ENCODE measurements around the gene PAF1.
"Not testable (repeated sequence)": the region's sequence is repeated elsewhere in the genome, so short reads cannot be mapped to it uniquely, and the experiment has no call there.

The PAF1 gene

DNA sequence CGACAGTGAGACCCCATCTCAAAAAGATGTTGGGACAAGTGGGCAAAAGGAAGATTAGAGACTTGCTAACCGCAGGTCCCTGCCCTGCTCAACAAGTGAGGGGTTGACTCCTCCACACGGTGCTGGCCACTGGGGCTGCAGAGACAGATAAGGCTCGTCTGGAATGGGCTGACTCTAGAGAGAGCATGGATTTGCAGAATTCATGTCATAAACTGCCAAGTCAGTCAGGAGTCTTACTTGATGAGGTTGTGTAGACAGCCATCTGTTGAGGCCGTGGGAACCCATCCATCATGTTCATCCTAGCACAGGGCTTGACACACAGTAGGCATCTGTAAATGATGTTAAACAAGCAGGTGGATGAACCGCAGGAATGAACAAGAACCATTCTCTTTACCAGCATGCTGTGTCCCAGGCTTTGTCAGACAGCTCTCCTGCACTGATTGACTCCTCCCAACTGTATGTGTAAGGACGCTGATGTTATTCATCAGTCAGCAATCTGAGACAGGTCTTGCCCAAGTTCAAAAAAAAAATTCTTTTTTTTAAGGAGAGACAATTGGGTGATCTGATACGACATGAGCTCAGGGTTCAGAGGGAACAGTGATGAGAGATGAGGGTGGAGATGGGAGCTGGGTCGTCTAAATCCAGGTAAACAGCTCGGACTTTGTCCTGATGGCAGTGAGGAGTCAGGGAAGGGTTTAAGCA is 8.8 kb downstream of the PAF1 start:
- no peak for DNase-seq

DNA sequence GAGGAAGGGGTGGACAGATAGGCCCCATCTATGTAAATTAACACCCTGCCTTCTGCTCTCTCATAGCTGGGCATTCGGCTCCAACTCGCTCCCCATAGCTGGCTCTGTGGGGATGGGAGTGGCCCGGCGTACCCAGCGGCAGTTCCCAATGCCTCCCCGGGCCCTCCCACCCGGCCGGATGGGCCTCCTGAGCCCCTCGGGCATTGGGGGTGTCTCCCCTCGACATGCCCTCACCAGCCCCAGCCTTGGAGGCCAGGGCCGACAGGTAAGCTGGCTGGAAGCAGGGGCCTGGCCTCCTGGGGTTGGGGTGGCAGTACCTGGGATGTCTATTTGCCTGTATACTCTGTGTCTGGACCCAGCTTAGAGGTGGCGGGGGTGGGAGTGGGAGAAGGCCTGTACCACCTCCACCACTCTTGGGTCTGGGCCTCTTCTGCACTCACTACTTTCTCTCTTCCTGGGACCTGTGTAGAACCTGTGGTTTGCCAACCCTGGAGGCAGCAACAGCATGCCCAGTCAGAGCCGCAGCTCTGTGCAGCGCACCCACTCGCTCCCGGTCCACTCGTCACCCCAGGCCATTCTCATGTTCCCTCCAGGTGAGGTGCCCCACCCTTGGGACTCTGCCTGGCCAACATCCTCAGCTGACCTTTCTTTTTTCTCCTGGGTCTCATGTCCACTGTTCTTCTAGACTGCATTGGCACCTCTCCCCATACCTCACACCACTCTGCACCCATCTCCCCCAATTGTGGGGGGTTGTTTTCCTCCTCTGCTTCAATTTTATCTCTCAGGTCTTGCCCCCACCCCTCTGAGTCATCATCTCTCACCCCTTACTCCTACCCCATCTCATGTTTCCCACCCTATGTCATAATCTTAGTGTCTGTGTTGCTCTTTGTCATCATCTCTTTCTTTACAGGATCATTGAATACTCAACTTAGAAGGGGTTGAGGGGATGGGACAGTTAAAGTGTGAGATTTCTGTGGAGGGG is 10.1 kb downstream of the PAF1 start:
- DNase-seq, result no peak

DNA sequence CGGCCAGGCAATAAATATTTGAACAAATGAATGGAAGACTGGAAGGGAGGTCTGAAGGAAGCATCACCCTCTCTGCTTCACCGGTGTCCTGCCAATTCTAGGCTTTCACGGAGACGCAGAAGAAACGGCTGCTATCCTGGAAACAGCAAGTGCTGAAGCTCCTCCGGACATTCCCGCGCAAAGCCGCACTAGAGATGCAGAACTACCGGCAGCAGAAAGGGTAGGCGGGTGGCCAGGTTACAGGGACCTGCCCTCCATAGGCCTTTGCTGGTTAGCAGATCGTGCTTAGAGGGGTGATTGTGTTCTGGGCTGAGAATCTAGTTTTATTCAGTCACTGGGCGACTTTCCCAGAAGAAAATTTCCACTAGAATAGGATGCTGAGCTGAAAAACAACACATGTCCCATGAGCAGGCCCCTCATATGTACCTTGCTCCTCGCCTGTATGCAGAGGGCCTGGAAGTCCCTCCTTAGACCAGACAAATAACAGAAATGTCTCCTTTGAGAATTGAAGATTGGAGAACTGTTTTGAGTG is 11.0 kb downstream of the PAF1 start:
- no peak for DNase-seq

DNA sequence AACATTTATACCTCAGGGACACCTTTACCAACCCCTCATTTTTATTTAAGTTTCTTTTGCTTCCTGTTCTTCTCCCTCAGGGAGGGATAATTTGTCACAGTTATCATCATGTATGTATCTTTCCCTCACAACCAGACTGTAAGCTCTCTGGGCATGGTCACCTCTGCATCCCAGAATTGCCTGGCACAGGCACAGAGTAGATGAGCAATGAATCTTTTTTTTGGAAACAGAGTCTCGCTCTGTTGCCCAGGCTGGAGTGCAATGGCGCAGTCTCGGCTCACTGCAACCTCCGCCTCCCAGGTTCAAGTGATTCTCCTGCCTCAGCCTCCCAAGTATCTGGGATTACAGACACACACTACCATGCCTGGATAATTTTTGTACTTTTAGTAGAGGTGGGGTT is 11.5 kb downstream of the PAF1 start:
- not testable (repeated sequence) for DNase-seq

DNA sequence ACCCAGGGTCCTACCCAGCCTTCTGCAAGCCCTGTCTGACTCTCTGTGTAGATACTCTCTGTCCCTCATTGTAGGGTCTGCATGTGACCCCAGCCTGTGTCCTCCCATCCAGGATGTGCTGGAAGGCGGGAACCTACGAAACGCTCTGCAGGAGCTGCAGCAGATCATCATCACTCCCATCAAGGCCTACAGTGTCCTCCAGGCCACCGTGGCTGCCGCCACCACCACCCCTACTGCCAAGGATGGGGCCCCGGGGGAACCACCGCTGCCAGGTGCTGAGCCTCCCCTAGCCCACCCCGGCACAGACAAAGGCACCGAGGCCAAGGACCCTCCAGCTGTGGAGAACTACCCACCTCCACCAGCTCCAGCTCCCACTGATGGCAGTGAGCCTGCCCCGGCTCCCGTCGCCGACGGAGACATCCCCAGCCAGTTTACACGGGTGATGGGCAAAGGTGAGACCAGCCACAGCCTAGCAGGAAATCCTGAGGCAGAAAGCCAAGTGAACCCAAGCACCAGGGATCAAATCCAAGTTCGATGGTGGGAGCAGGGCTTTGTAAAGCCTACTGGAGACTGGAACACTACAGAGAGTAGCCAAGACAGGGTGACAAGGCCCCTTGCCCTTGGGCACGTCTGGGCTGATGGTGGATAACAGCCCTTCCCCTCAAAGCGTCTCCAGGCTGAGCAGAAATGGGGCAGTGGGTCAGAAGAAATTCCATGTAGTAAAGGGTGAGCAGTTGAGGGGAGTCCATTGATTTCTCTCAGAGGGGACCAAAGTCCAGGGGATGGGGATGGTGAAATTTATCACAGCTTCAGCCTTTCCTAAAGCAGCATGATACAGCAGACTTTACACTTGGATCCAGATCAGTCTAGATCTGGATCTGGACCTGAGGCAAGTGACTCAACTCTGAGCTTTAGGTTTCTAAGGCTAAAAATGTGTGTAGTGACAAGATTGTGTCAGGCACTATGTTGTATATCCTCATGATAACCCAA is 13.2 kb downstream of the PAF1 start:
- DNase-seq, result no peak

DNA sequence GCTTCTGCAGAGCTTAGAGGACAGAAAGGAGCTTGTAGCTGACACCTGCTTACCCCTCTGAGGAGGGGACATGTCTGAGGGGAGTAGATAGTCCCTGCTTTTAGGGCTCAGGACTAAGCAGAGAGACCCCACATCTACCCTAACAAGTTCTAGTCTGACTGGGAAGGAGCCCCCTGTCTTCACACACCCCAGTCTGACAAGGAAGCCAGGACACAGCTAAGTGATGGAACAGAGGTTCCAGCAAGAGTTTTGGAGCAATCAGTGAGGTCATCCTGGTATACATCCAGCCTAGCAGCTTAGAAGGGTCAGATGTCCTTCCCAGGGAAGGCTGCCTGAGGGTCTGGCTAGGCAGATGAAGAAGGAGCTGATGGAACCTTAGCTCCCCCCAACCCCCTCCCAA is 15.0 kb downstream of the PAF1 start:
- DNase-seq, result no peak

DNA sequence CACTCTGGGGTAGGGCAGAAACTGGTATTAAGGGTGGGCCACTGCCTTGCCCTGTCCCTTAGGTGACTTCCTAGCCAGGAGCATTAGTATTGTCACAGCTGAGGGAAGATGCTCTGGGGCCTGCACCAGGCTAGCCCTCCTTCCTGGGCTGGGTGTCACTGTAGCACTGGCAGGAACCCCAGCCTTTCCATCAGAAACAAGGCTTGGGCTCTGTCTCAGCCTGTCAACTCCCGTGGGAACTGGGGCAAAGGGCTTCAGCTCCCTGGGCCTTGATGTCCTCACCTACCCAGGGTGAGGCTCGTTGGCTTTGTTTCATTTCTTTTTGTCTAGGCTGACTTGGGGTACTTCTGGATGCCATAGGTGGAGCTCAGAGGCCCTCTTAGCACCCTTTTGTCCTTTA is 18.0 kb downstream of the PAF1 start:
- DNase-seq, result no peak

DNA sequence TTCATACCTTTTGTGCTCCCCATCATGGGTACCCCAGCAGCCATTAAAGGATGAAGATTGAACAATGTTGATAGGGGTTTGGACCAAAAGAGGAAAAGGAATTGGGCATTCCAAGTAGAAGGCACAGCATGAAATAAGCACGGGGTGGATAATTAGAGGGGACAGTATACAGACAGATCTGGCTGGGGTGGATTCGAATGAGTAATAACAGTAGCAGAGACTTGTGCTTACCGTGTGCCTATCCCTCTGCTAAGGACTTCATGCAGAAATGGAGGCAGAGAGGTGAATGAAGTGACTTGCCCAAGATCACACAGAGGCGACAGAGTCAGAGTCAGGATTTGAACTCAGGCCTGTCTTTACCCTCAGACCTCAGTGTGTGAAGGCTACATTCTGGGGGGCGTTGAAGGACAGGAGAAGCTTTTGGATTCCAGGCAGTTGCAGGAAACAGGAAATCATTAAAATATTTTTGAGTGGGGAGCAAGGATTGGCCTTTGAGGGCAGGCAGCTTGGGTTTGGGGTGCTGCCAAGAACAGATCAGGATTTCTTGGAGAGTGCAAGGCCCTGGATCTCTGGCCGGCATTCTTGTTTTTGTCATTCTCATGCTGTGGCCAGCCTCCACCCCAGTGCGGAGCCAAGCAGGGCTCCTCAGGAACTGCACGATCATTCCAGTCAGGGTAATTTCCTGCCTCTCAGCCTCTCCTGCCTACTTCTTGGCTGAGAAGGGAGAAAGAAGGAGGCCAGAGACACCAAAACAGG is 18.7 kb downstream of the PAF1 start:
- DNase-seq, result no peak

DNA sequence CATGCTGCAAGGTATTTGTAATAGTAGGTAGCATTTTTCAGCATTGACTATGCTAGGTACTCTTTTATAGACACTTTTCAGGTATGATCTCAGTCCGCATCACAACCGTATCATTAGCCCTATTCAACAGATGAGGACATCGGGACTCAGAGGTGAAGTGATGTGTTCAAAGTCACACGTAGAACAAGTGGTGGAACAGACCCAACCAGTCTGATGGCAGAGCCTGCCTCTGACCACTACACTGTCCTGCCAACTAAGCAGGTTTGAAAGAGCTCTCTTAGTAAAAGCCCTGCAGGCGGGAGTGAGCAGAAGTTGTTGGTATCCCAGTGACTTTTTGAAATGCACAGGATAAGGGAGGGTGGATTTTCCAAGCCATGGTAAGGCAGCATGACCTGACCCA is 20.2 kb downstream of the PAF1 start:
- DNase-seq, result no peak

DNA sequence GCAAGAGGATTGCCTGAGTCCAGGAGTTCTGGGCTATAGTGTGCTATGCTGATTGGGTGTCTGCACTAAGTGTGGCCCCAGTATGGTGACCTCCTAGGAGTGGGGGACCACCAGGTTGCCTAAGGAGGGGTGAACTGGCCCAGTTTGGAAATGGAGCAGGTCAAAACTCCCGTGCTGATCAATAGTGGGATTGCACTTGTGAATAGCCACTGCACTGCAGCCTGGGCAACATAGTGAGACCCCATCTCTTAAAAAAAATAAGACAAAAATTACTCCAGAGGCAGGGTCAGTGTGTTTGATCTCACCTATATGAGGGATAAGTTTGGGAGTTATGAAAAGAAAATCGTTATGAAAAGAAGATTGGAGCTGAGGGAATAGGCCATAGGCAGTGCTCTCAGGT is 21.7 kb downstream of the PAF1 start:
- no peak for DNase-seq

DNA sequence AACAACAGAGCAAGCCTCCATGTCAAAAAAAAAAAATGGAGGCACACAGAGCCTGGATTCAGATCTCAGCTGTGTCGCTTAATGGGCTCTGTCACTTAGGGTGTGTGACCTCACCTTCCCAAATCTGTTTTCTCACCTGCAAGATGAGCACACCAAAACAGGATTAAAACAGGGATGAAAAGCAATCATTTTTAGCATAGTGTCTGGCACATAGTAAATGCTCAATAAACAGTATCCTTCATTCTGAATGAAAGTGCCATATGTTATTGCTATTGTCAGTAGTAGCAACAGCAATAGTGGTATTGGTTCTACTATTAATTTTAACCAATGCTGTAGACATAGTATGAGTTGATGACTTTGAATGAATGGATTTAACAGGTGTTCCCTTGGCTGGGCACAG is 25.4 kb downstream of the PAF1 start:
- DNase-seq, result no peak

DNA sequence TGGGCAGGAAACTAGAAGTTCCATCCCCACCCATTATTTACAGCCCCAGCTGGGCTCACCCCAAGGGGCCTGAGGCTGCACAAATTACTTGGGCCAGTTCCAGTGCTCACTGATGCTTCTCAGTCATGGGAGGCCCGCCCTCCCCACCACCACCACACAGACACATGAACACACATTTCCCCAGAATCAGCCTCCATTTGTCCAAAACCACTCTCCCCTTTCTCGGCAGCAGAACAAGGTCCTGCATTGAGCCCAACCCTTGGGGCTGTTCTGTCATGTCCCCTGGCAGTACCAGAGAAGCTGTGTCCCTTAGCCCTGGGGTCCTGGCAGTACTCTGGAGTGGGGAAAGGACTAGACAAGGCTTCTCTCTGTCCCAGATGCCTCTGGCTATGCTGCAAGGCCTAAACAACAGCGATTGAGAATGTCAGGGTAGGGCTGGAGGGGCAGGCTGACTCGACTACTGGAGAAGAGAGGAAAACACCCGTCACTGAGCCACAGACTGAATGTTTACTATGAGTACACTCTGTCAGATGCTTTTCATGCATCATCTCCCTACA is 26.9 kb downstream of the PAF1 start:
- DNase-seq, result no peak

DNA sequence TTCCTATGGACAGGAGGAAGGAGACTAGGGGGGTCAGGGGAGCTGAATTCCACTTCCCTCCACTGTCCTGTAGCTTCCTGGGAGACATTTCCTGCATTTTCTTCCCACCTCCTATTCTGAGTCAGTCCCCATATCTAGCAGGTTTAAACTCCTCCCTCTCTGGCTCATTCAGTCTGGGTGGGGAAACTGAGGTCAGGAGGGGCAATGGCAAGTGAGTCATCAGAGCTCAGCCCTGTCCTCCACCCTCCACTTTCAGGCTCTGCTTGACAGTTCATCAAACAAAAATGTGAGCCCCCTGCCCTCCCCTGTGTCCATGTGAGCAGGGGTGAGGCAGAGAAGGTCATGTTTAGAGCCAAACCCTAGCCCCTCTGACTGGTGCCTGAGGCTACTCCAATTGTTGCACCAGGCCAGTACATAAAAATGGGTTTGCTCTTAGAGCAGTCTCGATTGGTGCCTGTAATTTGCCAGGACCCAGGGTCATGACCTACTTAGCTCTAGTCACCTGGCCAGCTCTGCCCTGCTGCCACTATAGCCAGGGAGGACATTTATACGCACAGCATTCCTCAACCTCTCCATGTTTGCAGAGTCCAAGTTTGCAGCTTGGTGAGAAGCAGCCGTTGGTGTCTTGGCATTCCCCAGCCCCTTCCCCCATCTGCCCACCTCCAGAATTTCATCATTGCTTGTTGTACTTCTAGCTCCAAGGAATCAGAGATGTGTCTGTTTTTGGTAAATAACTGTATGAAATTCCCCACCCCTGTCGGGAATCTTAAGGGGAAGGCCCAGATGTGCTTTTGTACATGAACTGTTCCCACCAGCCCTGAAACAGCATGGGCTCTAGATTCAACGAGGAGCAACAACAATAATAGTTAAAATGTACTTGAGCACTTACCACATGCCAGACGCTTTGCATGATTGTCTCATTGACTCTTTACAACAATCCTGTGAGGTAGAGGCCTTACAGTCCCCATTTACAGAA is 27.9 kb downstream of the PAF1 start:
- DNase-seq, result no peak

DNA sequence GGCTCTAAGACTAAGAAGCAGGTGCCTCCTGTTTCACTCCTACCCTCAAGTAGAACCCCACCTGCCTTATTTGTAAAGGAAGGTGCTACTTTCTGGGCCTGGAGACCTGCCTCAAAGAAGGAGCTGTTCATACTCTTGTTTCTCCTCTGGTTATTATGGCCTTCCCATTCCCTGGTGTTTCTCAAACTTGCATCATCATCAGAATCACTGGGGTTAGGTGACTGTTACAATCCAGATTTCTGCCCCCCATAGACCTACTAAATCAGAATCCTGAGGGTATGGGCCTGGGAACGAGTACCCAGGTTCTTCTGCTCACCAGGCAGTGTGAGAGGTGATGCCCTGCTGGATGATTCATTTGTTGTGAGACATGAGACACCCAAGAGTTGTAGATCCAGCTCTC is 30.3 kb downstream of the PAF1 start:
- DNase-seq, result no peak

DNA sequence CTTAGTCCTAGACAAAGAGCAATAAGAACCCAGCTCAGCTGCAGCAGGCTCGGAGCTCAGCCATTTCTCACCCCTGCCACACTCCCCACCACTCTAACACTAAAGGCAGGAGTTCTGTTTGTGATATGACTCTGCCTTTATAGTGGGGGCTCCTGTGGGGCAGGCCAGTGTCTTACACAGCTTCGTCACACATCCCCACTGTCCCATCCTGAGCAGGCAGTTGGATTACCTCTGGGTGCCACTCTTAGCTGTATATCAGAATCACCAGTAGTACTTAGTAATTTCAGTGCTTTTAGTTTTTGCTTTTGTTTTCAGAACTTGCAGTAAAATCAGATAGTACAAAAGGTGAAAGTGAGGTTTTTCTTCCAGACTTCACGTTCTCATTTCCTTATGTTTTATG is 31.9 kb downstream of the PAF1 start:
- no peak for DNase-seq

DNA sequence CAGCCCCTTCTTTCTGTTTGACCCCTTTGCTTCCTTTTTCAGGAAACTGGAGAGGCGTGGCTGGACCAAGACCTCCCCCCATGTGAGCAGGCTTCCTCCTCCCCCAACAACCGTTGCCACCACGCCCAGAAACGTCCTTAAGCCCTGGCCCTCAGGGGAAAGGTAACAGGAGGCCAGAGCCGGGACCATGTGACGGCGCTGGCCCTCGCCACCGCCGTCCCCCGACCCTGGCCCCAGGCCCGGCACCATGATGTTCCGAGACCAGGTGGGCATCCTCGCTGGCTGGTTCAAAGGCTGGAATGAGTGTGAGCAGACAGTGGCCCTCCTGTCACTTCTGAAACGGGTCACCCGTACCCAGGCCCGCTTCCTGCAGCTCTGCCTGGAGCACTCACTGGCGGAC is 34.3 kb downstream of the PAF1 start:
- DNase-seq, result no peak

DNA sequence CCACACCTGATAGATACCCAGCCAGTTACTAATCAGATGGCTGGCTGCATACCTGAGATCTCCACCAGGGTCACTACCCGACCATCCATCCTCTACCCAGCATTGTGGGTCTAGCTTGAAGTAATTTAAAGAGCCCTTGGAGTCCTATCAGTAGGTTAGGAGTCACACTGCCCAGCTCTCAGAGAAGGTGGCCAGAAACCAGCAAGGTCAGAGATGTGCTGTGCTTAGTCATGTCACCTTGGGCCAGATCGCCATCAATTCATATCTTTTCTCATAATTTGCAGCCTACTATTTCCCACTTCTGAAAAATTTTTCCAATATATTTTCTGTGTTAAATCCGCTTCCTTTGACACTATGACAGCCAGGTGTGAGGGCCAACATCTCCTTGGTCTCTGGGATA is 34.8 kb downstream of the PAF1 start:
- DNase-seq, result no peak

DNA sequence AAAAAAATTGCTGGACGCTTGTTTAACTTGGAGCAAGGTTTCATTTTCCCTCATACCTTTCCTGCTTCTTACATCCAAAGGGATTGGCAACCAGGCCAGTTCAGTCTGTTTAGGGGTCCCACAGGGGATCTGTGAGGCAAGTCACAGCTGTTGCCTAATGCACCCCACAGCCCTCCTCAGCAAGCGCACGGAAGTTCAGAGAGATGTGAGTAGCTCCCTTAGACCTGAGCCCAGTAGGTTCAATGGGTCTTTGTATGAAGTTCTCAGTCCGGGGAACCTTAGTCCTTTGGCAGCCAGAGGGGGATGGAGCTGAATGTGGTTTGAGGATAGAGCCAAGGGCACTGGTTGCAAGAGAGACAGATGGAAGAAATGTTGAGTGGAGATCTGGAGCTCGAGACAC is 35.7 kb downstream of the PAF1 start:
- DNase-seq, result no peak

DNA sequence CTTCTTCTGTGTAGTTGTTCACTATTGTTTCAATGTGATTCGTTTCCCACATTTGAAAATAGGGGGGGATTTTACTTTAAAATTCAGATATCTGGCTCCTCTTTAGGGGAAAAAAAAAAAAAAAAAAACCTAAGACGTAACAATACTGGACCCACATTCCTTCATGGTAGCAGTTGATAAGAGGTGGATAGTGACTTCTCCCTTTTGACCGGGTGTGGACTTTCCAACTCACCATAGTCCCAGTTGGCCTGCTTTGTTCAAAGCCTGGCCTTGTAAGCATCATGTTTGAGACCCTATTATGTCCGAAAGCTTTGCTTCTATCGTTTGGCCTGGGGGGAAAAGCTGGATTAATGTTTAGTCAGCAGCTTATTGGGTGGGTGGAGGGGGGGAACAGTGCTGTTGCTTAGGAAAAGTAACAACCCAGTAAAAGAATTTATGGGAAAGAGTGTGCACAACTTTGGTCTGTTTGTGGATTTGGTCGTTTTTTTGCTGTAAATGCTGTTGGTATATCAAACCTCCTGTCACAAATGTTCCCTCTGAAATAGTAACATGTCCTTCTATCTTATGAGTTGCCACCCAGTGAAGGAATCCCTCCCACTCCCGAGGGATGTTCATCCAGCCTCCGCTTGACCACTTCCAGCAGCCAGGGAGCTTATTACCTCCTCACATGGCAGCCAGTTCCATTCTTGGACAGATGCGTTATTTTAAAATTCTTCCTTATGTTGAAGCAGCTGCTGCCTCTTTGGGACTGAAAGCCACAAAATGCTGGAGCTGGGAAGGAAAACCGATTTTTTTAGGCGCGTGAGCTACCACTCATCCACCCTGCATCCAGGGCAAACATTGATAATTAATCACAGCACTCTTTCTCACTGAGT is 38.3 kb downstream of the PAF1 start:
- DNase-seq, result no peak

All from activated gamma-delta T cell treated with Interleukin-2 at 50 U/mL for 16 hours (primary cell).